Keratinocyte (primary cell): ENCODE measurements around the gene FLT3. TPM values are rescaled to one million over a fixed set of nuclear protein-coding genes. Genes with fewer than 3 reads are reported as not detected.

Experiments
- DNase-seq: peaks from one replicate; pipeline ENCODE4 v3.0.0-alpha.2; 2011; ENCODE audit warnings: low read depth, missing footprints, low spot score
- FAIRE-seq: peaks from 2 replicates; lab custom pipeline; 2011; peaks lifted over from hg19 to GRCh38; lab: Jason Lieb, UNC
- H2AFZ ChIP-seq: 2 replicates; pipeline ENCODE4 v1.6.0; 2012; ENCODE audit warnings: low read length, control low read depth, inconsistent platforms; ENCODE audit not compliant: control insufficient read depth
- H3K27ac ChIP-seq: 2 replicates; pipeline ENCODE4 v1.5.1; 2011; ENCODE audit warnings: low read length; ENCODE audit not compliant: control insufficient read depth, insufficient read depth
- H3K27me3 ChIP-seq: 3 replicates; pipeline ENCODE4 v1.6.0; 2011; ENCODE audit warnings: low read length; ENCODE audit not compliant: control insufficient read depth, insufficient read depth; ENCODE audit errors: extremely low read depth
- H3K36me3 ChIP-seq, 2 experiments: 2 replicates in 1 of 2; 3 replicates in 1 of 2; pipeline ENCODE4 v1.5.1; 2011; ENCODE audit warnings: low read length in 2 of 2, mild to moderate bottlenecking in 1 of 2; ENCODE audit not compliant: control insufficient read depth in 2 of 2, insufficient read depth in 2 of 2; ENCODE audit errors: extremely low read depth in 1 of 2
- H3K4me1 ChIP-seq: 3 replicates; pipeline ENCODE4 v1.5.1; 2011; ENCODE audit warnings: low read length; ENCODE audit not compliant: control insufficient read depth, insufficient read depth; ENCODE audit errors: extremely low read depth
- H3K4me2 ChIP-seq: 3 replicates; pipeline ENCODE4 v1.6.0; 2011; ENCODE audit warnings: low read depth, low read length; ENCODE audit not compliant: control insufficient read depth, insufficient read depth; ENCODE audit errors: extremely low read depth
- H3K4me3 ChIP-seq, 3 experiments: fragments of 200-600 bp in 1 of 3; sonication (generic) in 1 of 3; 2 replicates in 2 of 3; 3 replicates in 1 of 3; pipeline ENCODE4 v1.5.1; 2011 to 2016; ENCODE audit warnings: low read length in 3 of 3, mild to moderate bottlenecking in 3 of 3, control low read depth in 2 of 3, inconsistent platforms in 1 of 3, low read depth in 1 of 3, mixed read lengths in 1 of 3, mixed run types in 1 of 3, moderate library complexity in 1 of 3; ENCODE audit not compliant: control insufficient read depth in 2 of 3, insufficient read depth in 2 of 3; ENCODE audit errors: extremely low read depth in 1 of 3
- H3K79me2 ChIP-seq: 2 replicates; pipeline ENCODE4 v1.6.0; 2012; ENCODE audit warnings: low read length; ENCODE audit not compliant: control insufficient read depth, insufficient read depth
- H3K9ac ChIP-seq: 3 replicates; pipeline ENCODE4 v1.6.0; 2011; ENCODE audit warnings: low read length; ENCODE audit not compliant: control insufficient read depth, insufficient read depth; ENCODE audit errors: extremely low read depth
- H3K9me1 ChIP-seq: 3 replicates; pipeline ENCODE4 v1.6.0; 2011; ENCODE audit warnings: low read length; ENCODE audit not compliant: control insufficient read depth, insufficient read depth; ENCODE audit errors: extremely low read depth
- H3K9me3 ChIP-seq: 2 replicates; pipeline ENCODE4 v1.5.1; 2012; ENCODE audit warnings: low read depth, low read length; ENCODE audit not compliant: control insufficient read depth
- H4K20me1 ChIP-seq: 3 replicates; pipeline ENCODE4 v1.6.0; 2011; ENCODE audit warnings: low read length; ENCODE audit not compliant: control insufficient read depth, insufficient read depth; ENCODE audit errors: extremely low read depth
- EZH2 ChIP-seq: IDR thresholded peaks from one replicate; pipeline ENCODE4 v1.6.1; 2012; ENCODE audit warnings: inconsistent platforms, mild to moderate bottlenecking, low read length, moderate library complexity
- dilution Hi-C: fragments of 300-500 bp; cut with MboI; formaldehyde crosslinking; loops from one replicate; pipeline ENCODE4 v1.7.0; 2020; ENCODE audit warnings: low sequenced_read_pairs; ENCODE audit not compliant: extremely low pct_ligation_motif_present
- polyA plus RNA-seq, 5 experiments: library from polyadenylated mRNA; depleted of rRNA in 3 of 5; stranded (reverse) in 3 of 5; stranded (forward) in 1 of 5; unstranded in 1 of 5; fragments of >200 nt; gene quantifications; 1 replicate in 1 of 5; 2 replicates in 3 of 5; 3 replicates in 1 of 5; pipeline versions ENCODE4 v1.2.1 to v1.2.3, GENCODE V29; 2011 to 2012; ENCODE audit warnings: missing spikeins in 2 of 5, low read depth in 1 of 5, low replicate concordance in 1 of 5
- TF ChIP-seq, protein P1 (sequence below), 3 experiments: IDR thresholded peaks in 1 of 3; conservative IDR thresholded peaks in 1 of 3; optimal IDR thresholded peaks in 1 of 3; 2 replicates in 2 of 3; 3 replicates in 1 of 3; pipeline versions ENCODE3 to v1.5.1; 2011; ENCODE audit warnings: low read length in 3 of 3, mild to moderate bottlenecking in 3 of 3, moderate library complexity in 2 of 3, control low read depth in 1 of 3, inconsistent platforms in 1 of 3; ENCODE audit not compliant: insufficient read depth in 2 of 3; ENCODE audit errors: extremely low read depth in 1 of 3

The FLT3 gene
- polyA plus RNA-seq, 1 donor (not counting 4 experiments of a cell fraction or from before 2014, with no cell fraction given), result not detected

GRCh38 chr13:27967736-27968315, 132.6 kb downstream of the FLT3 start:
- Histone ChIP-seq H2AFZ (no peak overlapping the region), H3K27me3 (peaks cover 88% of the 10 kb centered on the region), H3K9me1 (no peaks in the 10 kb centered on the region), H4K20me1 (no peaks in the 10 kb centered on the region), H3K4me1 (no peaks in the 10 kb centered on the region), H3K27ac (no peak overlapping the region), H3K4me2 (no peak overlapping the region), H3K79me2 (no peaks in the 10 kb centered on the region), H3K9me3 (no peaks in the 10 kb centered on the region), H3K4me3 (no peak overlapping the region), H3K9ac (no peak overlapping the region), H3K36me3 (no peaks in the 10 kb centered on the region)
- DNase-seq (no peak), FAIRE-seq (no peak)
- dilution Hi-C loops, result loop anchor here (25.0 kb wide), 1 partner anchor 131 kb away; no protein-coding TSS in a partner anchor
- TF ChIP-seq, protein P1, sequence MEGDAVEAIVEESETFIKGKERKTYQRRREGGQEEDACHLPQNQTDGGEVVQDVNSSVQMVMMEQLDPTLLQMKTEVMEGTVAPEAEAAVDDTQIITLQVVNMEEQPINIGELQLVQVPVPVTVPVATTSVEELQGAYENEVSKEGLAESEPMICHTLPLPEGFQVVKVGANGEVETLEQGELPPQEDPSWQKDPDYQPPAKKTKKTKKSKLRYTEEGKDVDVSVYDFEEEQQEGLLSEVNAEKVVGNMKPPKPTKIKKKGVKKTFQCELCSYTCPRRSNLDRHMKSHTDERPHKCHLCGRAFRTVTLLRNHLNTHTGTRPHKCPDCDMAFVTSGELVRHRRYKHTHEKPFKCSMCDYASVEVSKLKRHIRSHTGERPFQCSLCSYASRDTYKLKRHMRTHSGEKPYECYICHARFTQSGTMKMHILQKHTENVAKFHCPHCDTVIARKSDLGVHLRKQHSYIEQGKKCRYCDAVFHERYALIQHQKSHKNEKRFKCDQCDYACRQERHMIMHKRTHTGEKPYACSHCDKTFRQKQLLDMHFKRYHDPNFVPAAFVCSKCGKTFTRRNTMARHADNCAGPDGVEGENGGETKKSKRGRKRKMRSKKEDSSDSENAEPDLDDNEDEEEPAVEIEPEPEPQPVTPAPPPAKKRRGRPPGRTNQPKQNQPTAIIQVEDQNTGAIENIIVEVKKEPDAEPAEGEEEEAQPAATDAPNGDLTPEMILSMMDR (optimal IDR thresholded peaks at IDR 0.05 in 1 of 3, IDR thresholded peaks at IDR 0.05 in 1 of 3, conservative IDR thresholded peaks at IDR 0.05 in 1 of 3; ENCODE audit: extremely low read depth in 1 of 3, insufficient read depth in 2 of 3, low read length in 3 of 3), result no peak
- peak; percentile 80 for TF ChIP-seq EZH2

DNA sequence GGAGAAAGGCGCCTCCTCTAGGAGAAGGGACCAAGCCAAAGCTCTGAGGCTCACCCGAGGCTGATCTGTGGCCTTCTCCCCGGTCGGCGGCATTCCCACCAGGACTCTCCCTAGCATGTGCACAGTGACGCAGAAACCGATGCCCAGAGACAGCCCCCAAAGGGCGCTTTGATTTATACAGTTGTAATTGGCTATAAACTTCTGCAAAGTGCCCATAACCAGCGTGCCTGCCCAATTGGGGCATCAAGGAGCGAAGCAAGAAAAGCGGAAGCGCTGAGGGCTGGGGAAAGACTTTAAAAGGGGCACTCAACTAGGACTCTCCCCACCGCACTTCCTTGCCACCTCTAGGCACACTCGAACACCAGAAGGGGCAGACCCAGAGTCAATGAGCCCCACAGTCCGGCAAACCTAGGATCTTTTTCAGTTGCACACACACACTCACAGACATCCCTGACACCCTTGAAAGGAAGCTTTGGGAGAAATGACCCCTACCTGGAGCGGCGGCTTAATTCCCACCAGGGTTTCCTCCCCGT, 133.1 kb downstream of the FLT3 start:
- DNase-seq (no peak), FAIRE-seq (no peak)
- H3K9ac ChIP-seq, result no peak overlapping the region
- no peaks in the 10 kb centered on the region for H3K9me3 ChIP-seq
- TF ChIP-seq, protein P1 (optimal IDR thresholded peaks at IDR 0.05 in 1 of 3, IDR thresholded peaks at IDR 0.05 in 1 of 3, conservative IDR thresholded peaks at IDR 0.05 in 1 of 3; ENCODE audit: extremely low read depth in 1 of 3, insufficient read depth in 2 of 3, low read length in 3 of 3), result no peak
- TF ChIP-seq EZH2, result peak; percentile 68
- H3K4me2 ChIP-seq, result no peak overlapping the region
- H3K79me2 ChIP-seq, result no peaks in the 10 kb centered on the region
- H3K9me1 ChIP-seq, result no peaks in the 10 kb centered on the region
- H3K27me3 ChIP-seq, result peaks cover 87% of the 10 kb centered on the region
- H3K36me3 ChIP-seq, result no peaks in the 10 kb centered on the region
- no peak overlapping the region for H2AFZ ChIP-seq
- dilution Hi-C loops, result loop anchor here (25.0 kb wide), 1 partner anchor 130 kb away; no protein-coding TSS in a partner anchor
- no peaks in the 10 kb centered on the region for H3K4me1 ChIP-seq
- H4K20me1 ChIP-seq, result no peaks in the 10 kb centered on the region
- no peak overlapping the region for H3K4me3 ChIP-seq
- no peak overlapping the region for H3K27ac ChIP-seq
